HCT116 (cell line): ENCODE measurements around the gene DCAF6. TPM values are rescaled to one million over a fixed set of nuclear protein-coding genes. Genes with fewer than 3 reads are reported as not detected.

Source experiments
- ATAC-seq: fragments of 200-7000 bp; cut with Tn5 transposase; 2 replicates; pipeline ENCODE4 v1.9.1; 2020; ENCODE audit warnings: mild to moderate bottlenecking, moderate library complexity
- BruUV-seq: library from RNA; stranded (reverse); fragments of 400-500 nt; replicated peaks from 2 replicates; lab custom pipeline; 2021; lab: Mats Ljungman, UMichigan
- CTCF ChIA-PET: fragments of 300-600 bp; sonication (Branson Sonifier 250); formaldehyde crosslinking; loops from one replicate; lab custom pipeline; 2021; ENCODE audit warnings: antibody characterized with exemption; lab: Charles Lee
- POLR2A ChIA-PET: fragments of 300-600, 350-600 bp; sonication (Branson Sonifier 250); formaldehyde crosslinking; loops from one replicate; lab custom pipeline; 2021; ENCODE audit warnings: antibody characterized with exemption; lab: Charles Lee
- RAD21 ChIA-PET, 2 experiments: fragments of 300-600 bp; sonication (Branson Sonifier 250); formaldehyde crosslinking; loops; one replicate each; lab custom pipeline; 2023; ENCODE audit warnings: low total read pairs in 2 of 2; ENCODE audit not compliant: uncharacterized antibody in 2 of 2, unreplicated experiment in 2 of 2, low non-redundant PET in 1 of 2; lab: Charles Lee
- DNase-seq: peaks from one replicate; pipeline ENCODE4 v3.0.0-alpha.2; 2010; ENCODE audit warnings: low read depth, low spot score
- H2AFZ ChIP-seq: fragments of 200-600 bp; shearing (Covaris generic), sonication (generic); 2 replicates; pipeline ENCODE4 v1.6.1; 2017; ENCODE audit warnings: low read depth, mixed run types, mixed read lengths, antibody characterized with exemption, low read length; ENCODE audit not compliant: poor library complexity, severe bottlenecking
- H3K27ac ChIP-seq: 2 replicates; pipeline ENCODE4 v1.5.1; 2012; ENCODE audit warnings: low read depth, low read length
- H3K27me3 ChIP-seq: fragments of 200-600 bp; sonication (generic); 2 replicates; pipeline ENCODE4 v1.6.1; 2016; ENCODE audit warnings: mixed run types, low read length, mixed read lengths; ENCODE audit not compliant: insufficient read depth
- H3K36me3 ChIP-seq, 2 experiments: fragments of 200-500 bp in 1 of 2; fragments of 200-600 bp in 1 of 2; sonication (Bioruptor generic) in 1 of 2; sonication (generic) in 1 of 2; 2 replicates each; pipeline versions ENCODE4 v1.5.1 to v1.6.1; 2014 to 2016; ENCODE audit warnings: low read length in 2 of 2, inconsistent platforms in 1 of 2, mixed read lengths in 1 of 2, mixed run types in 1 of 2; ENCODE audit not compliant: insufficient read depth in 2 of 2, control insufficient read depth in 1 of 2
- H3K4me1 ChIP-seq, 2 experiments: fragments of 200-600 bp in 1 of 2; sonication (generic) in 1 of 2; 2 replicates each; pipeline versions ENCODE4 v1.5.1 to v1.6.1; 2012 to 2017; ENCODE audit warnings: low read length in 2 of 2, inconsistent platforms in 1 of 2, mild to moderate bottlenecking in 1 of 2, mixed read lengths in 1 of 2, mixed run types in 1 of 2, moderate library complexity in 1 of 2; ENCODE audit not compliant: insufficient read depth in 2 of 2, control insufficient read depth in 1 of 2
- H3K4me2 ChIP-seq: fragments of 200-600 bp; sonication (generic); 2 replicates; pipeline ENCODE4 v1.6.1; 2017; ENCODE audit warnings: mixed run types, low read length, mixed read lengths
- H3K4me3 ChIP-seq, 2 experiments: fragments of 200-600 bp in 1 of 2; sonication (generic) in 1 of 2; replicated peaks in 1 of 2; 2 replicates each; pipeline ENCODE4 v1.5.1; 2011 to 2016; ENCODE audit warnings: low read length in 2 of 2, control low read depth in 1 of 2, low read depth in 1 of 2, mild to moderate bottlenecking in 1 of 2, mixed read lengths in 1 of 2, mixed run types in 1 of 2
- H3K79me2 ChIP-seq: fragments of 200-600 bp; sonication (generic); 2 replicates; pipeline ENCODE4 v1.6.1; 2017; ENCODE audit warnings: mild to moderate bottlenecking, mixed run types, low read length, moderate library complexity, mixed read lengths; ENCODE audit not compliant: insufficient read depth
- H3K9ac ChIP-seq: fragments of 200-600 bp; sonication (generic); 2 replicates; pipeline ENCODE4 v1.6.1; 2016; ENCODE audit warnings: low read length, mixed read lengths
- H3K9me2 ChIP-seq: fragments of 200-600 bp; sonication (generic), shearing (Covaris generic); 2 replicates; pipeline ENCODE4 v1.6.1; 2017; ENCODE audit warnings: mixed run types, mild to moderate bottlenecking, moderate library complexity; ENCODE audit not compliant: insufficient read depth
- H3K9me3 ChIP-seq, 2 experiments: fragments of 200-500 bp in 1 of 2; fragments of 200-600 bp in 1 of 2; sonication (Bioruptor generic) in 1 of 2; sonication (generic) in 1 of 2; 2 replicates each; pipeline ENCODE4 v1.6.1; 2014 to 2017; ENCODE audit warnings: low read length in 2 of 2, mixed read lengths in 2 of 2, inconsistent platforms in 1 of 2, low read depth in 1 of 2, mild to moderate bottlenecking in 1 of 2, mixed run types in 1 of 2, moderate library complexity in 1 of 2; ENCODE audit not compliant: control insufficient read depth in 1 of 2, insufficient read depth in 1 of 2
- H4K20me1 ChIP-seq: fragments of 200-600 bp; sonication (generic), shearing (Covaris generic); 2 replicates; pipeline ENCODE4 v1.6.1; 2017; ENCODE audit warnings: mixed run types, mild to moderate bottlenecking, moderate library complexity; ENCODE audit not compliant: insufficient read depth
- CBX3 ChIP-seq: IDR thresholded peaks from 2 replicates; pipeline ENCODE4 v1.6.1; 2012; ENCODE audit warnings: low read depth
- CEBPB ChIP-seq: IDR thresholded peaks from 2 replicates; pipeline ENCODE4 v1.6.1; 2012; ENCODE audit warnings: low read depth
- EGR1 ChIP-seq: IDR thresholded peaks from 2 replicates; pipeline ENCODE4 v1.6.1; 2012; ENCODE audit warnings: low read depth
- ELF1 ChIP-seq: IDR thresholded peaks from 2 replicates; pipeline ENCODE4 v1.6.1; 2012; ENCODE audit warnings: low read depth, borderline replicate concordance
- FOSL1 ChIP-seq: IDR thresholded peaks from 2 replicates; pipeline ENCODE4 v1.6.1; 2012; ENCODE audit warnings: low read depth
- POLR2A ChIP-seq: IDR thresholded peaks from 2 replicates; pipeline ENCODE4 v1.7.0; 2011; ENCODE audit warnings: borderline replicate concordance; ENCODE audit not compliant: insufficient read depth, insufficient read length; ENCODE audit errors: extremely low read depth
- POLR2AphosphoS5 ChIP-seq: IDR thresholded peaks from 2 replicates; pipeline ENCODE4 v1.6.1; 2011; ENCODE audit warnings: mild to moderate bottlenecking, low read depth, low read length, moderate library complexity
- RAD21 ChIP-seq: IDR thresholded peaks from 2 replicates; pipeline ENCODE4 v1.6.1; 2012; ENCODE audit warnings: low read depth, mild to moderate bottlenecking
- SIN3A ChIP-seq: IDR thresholded peaks from 2 replicates; pipeline ENCODE4 v1.6.1; 2012; ENCODE audit warnings: low read depth
- SRF ChIP-seq: IDR thresholded peaks from 2 replicates; pipeline ENCODE4 v1.6.1; 2012; ENCODE audit warnings: low read depth
- TCF7L2 ChIP-seq: IDR thresholded peaks from 2 replicates; pipeline ENCODE4 v1.7.0; 2011; ENCODE audit warnings: borderline replicate concordance, inconsistent platforms; ENCODE audit not compliant: insufficient read depth, insufficient read length; ENCODE audit errors: extremely low read depth
- YY1 ChIP-seq: IDR thresholded peaks from 2 replicates; pipeline ENCODE4 v1.6.1; 2011; ENCODE audit warnings: low read length, low read depth, moderate library complexity, mild to moderate bottlenecking; ENCODE audit not compliant: insufficient replicate concordance; ENCODE audit errors: extremely low read depth
- ZFX ChIP-seq: fragments of 450-650 bp; IDR thresholded peaks from 2 replicates; pipeline ENCODE4 v1.6.1; 2017
- ZNF274 ChIP-seq: fragments of 200-500 bp; sonication (Bioruptor generic); IDR thresholded peaks from 2 replicates; pipeline ENCODE4 v1.6.1; 2014; ENCODE audit warnings: mild to moderate bottlenecking, low read depth, low read length, inconsistent platforms
- intact Hi-C: fragments of 100-400 bp; cut with micrococcal nuclease; formaldehyde crosslinking; loops from 2 replicates; pipeline ENCODE4 v1.10.0; 2022
- total RNA-seq: library from RNA; stranded (reverse); gene quantifications from one replicate; pipeline ENCODE4 v1.2.1, GENCODE V29; 2021; ENCODE audit not compliant: unreplicated experiment
- TF ChIP-seq, protein P1 (sequence below), 3 experiments: fragments of 200-600 bp in 1 of 3; sonication (generic) in 1 of 3; IDR thresholded peaks in 2 of 3; conservative IDR thresholded peaks in 1 of 3; 2 replicates each; pipeline ENCODE4 v1.5.1; 2012 to 2017; ENCODE audit warnings: low read depth in 2 of 3, low read length in 2 of 3, antibody characterized with exemption in 1 of 3, borderline replicate concordance in 1 of 3, control low read depth in 1 of 3, mild to moderate bottlenecking in 1 of 3, mixed read lengths in 1 of 3, mixed run types in 1 of 3, moderate library complexity in 1 of 3; ENCODE audit not compliant: insufficient read depth in 1 of 3
- TF ChIP-seq, protein P2 (sequence below): IDR thresholded peaks from 2 replicates; pipeline ENCODE4 v1.6.1; 2011; ENCODE audit warnings: mild to moderate bottlenecking, low read length, moderate library complexity; ENCODE audit not compliant: insufficient replicate concordance; ENCODE audit errors: extremely low read depth
- TF ChIP-seq, protein P3 (sequence below): IDR thresholded peaks from 2 replicates; pipeline ENCODE4 v1.6.1; 2012
- TF ChIP-seq, protein P4 (sequence below): IDR thresholded peaks from 2 replicates; pipeline ENCODE4 v1.6.1; 2012

DCAF6 gene
- total RNA-seq, 1 experiment from 2014 or later, result 34.2 TPM

DNA sequence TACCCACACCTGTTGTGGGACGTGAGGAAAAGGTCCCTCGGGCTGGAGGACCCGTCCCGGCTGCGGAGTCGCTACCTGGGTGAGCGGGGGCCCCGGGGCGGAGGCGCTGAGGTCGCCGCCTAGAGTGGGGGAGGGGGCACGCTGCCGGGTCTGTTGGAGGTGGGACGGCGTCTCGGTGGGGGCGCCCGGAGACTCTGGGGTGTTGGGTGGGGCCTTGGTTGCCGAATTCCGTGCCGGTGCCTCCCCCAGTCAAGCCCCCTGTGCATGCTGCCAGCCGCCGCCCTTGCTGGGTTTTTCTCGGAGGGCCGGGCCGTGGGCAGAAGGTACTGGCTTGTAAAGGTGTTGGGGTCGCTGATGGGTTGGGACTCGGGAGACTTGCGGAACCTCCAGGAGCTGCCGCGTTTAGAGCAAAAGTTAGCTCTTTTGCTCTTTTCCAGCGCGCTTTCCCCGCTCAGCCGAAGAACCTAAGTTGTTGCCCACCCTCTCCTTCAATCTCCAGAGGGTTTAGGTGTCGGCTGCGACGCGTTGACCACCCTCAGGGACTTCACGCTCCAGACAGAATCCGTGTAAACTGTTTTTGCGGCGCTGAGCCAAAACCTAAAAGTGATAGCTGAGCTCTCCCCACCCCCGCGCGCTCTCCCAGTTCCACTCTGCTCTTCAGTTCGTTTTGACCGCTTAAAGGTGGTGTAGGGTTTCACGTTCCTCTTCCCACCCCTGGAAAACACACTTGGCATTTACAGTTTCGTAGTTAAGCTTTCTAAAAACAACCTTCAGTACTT, 636 bp downstream of the DCAF6 start, which contains the start of gene MPC2:
Gene MPC2, minus strand, starts transcription at position 143 of the 779 bp plus-strand sequence. CDS start 1,231 bp downstream, outside the sequence.
- Histone ChIP-seq H3K4me3 (peak within 1 kb of the TSS; percentile 79 to 87), H3K4me2 (peak within 1 kb of the TSS; percentile 94), H3K9ac (peak within 1 kb of the TSS; percentile 86), H3K36me3 (no peaks in the 10 kb centered on the region), H2AFZ (peak within 1 kb of the TSS; percentile 84), H3K79me2 (peaks cover 73% of the 10 kb centered on the region), H3K27ac (peak within 1 kb of the TSS; percentile 76), H4K20me1 (no peaks in the 10 kb centered on the region), H3K9me2 (no peaks in the 10 kb centered on the region), H3K9me3 (no peaks in the 10 kb centered on the region), H3K4me1 (peaks cover 10 to 24% of the 10 kb centered on the region in 2 experiments; a peak in 3 of 4 replicates), H3K27me3 (no peaks in the 10 kb centered on the region)
- ChIA-PET RAD21 (no interaction called here), CTCF (interaction anchor here (2.6 kb wide), 1 partner anchor 145 kb away, joined by 9 read pairs; no protein-coding TSS in a partner anchor), POLR2A (interaction anchor here (0.6 to 1.7 kb wide), 6 partner anchors 9 to 66 kb away, joined by 3 to 6 read pairs (median 4); no protein-coding TSS in a partner anchor)
- DNase-seq (peak; percentile 31), ATAC-seq (peak; percentile 26)
- no TSS peak for BruUV-seq
- TF ChIP-seq CEBPB (no peak), ELF1 (no peak), ZNF274 (no peak), FOSL1 (no peak), CBX3 (no peak), POLR2A (no peak), TCF7L2 (no peak), YY1 (no peak), POLR2AphosphoS5 (peak; percentile 44; the same call in 1 of the 2 replicates), SIN3A (0 out of 2 replicates have a peak, but pooled peaks have one; percentile 19), EGR1 (peak; percentile 86), ZFX (no peak), SRF (no peak), RAD21 (no peak)
- TF ChIP-seq, protein P1, sequence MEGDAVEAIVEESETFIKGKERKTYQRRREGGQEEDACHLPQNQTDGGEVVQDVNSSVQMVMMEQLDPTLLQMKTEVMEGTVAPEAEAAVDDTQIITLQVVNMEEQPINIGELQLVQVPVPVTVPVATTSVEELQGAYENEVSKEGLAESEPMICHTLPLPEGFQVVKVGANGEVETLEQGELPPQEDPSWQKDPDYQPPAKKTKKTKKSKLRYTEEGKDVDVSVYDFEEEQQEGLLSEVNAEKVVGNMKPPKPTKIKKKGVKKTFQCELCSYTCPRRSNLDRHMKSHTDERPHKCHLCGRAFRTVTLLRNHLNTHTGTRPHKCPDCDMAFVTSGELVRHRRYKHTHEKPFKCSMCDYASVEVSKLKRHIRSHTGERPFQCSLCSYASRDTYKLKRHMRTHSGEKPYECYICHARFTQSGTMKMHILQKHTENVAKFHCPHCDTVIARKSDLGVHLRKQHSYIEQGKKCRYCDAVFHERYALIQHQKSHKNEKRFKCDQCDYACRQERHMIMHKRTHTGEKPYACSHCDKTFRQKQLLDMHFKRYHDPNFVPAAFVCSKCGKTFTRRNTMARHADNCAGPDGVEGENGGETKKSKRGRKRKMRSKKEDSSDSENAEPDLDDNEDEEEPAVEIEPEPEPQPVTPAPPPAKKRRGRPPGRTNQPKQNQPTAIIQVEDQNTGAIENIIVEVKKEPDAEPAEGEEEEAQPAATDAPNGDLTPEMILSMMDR (IDR thresholded peaks at IDR 0.05 in 2 of 3, conservative IDR thresholded peaks at IDR 0.05 in 1 of 3; ENCODE audit: borderline replicate concordance in 1 of 3, insufficient read depth in 1 of 3, low read depth in 2 of 3, low read length in 2 of 3), result no peak
- TF ChIP-seq, protein P2, sequence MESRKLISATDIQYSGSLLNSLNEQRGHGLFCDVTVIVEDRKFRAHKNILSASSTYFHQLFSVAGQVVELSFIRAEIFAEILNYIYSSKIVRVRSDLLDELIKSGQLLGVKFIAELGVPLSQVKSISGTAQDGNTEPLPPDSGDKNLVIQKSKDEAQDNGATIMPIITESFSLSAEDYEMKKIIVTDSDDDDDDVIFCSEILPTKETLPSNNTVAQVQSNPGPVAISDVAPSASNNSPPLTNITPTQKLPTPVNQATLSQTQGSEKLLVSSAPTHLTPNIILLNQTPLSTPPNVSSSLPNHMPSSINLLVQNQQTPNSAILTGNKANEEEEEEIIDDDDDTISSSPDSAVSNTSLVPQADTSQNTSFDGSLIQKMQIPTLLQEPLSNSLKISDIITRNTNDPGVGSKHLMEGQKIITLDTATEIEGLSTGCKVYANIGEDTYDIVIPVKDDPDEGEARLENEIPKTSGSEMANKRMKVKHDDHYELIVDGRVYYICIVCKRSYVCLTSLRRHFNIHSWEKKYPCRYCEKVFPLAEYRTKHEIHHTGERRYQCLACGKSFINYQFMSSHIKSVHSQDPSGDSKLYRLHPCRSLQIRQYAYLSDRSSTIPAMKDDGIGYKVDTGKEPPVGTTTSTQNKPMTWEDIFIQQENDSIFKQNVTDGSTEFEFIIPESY, result no peak
- TF ChIP-seq, protein P3, sequence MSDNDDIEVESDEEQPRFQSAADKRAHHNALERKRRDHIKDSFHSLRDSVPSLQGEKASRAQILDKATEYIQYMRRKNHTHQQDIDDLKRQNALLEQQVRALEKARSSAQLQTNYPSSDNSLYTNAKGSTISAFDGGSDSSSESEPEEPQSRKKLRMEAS, result no peak
- TF ChIP-seq, protein P4, sequence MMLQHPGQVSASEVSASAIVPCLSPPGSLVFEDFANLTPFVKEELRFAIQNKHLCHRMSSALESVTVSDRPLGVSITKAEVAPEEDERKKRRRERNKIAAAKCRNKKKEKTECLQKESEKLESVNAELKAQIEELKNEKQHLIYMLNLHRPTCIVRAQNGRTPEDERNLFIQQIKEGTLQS, result no peak
- intact Hi-C loops, result loop anchor here (2.0 kb wide), 1 partner anchor 222 kb away; no protein-coding TSS in a partner anchor
